ENCODE measurements around the gene PHYHIPL.

- no peak for TF ChIP-seq TAF1 (IDR thresholded peaks at IDR 0.05; ENCODE audit: low read depth, low read length)
- TF ChIP-seq POLR2A (IDR thresholded peaks at IDR 0.05; ENCODE audit: low read depth, low read length): no peak
- TF ChIP-seq POLR2AphosphoS5 (IDR thresholded peaks at IDR 0.05; ENCODE audit: low read depth, low read length): no peak
- TF ChIP-seq SPI1 (IDR thresholded peaks at IDR 0.05; ENCODE audit: low read depth, low read length): no peak
Observed at GRCh38 chr10:59133841-59134593, 42.4 kb upstream of the PHYHIPL start.
